GM18520 (cell line): Measurements from ENCODE around the gene JPH3.

Source experiments
- ATAC-seq: cut with Tn5 transposase; IDR thresholded peaks from one replicate; pipeline ENCODE4 v1.9.1; 2021; ENCODE audit not compliant: unreplicated experiment

Gene JPH3

GRCh38 chr16:87693827-87694226, 91.5 kb downstream of the JPH3 start:
- no peak for ATAC-seq

- ATAC-seq = no peak
Measured at GRCh38 chr16:87694441-87695125, 92.3 kb downstream of the JPH3 start.

- ATAC-seq = no peak
Measured at GRCh38 chr16:87695534-87695933, 93.2 kb downstream of the JPH3 start.

- no peak for ATAC-seq
Measured at GRCh38 chr16:87696726-87697125, 94.4 kb downstream of the JPH3 start.

- ATAC-seq = no peak
Measured at GRCh38 chr16:87697256-87697655, 94.9 kb downstream of the JPH3 start.

GRCh38 chr16:87697792-87698191, 95.5 kb downstream of the JPH3 start:
- ATAC-seq = no peak

- peak; percentile 47 for ATAC-seq
Measured at GRCh38 chr16:87698241-87698640, 95.9 kb downstream of the JPH3 start.

GRCh38 chr16:87698676-87699199, 96.4 kb downstream of the JPH3 start:
- no peak for ATAC-seq

- no peak for ATAC-seq
Measured at GRCh38 chr16:87700406-87701077, 98.2 kb downstream of the JPH3 start.

GRCh38 chr16:87701078-87701460, 98.8 kb downstream of the JPH3 start:
- no peak for ATAC-seq

- ATAC-seq = no peak
Measured at GRCh38 chr16:87701505-87701921, 99.2 kb downstream of the JPH3 start.

- peak; percentile 47 for ATAC-seq
Measured at GRCh38 chr16:87702325-87702811, 100.1 kb downstream of the JPH3 start.

GRCh38 chr16:87703071-87703470, 100.8 kb downstream of the JPH3 start:
- no peak for ATAC-seq

GRCh38 chr16:87703835-87704375, 101.6 kb downstream of the JPH3 start:
- ATAC-seq = no peak

- no peak for ATAC-seq
Measured at GRCh38 chr16:87704754-87705353, 102.5 kb downstream of the JPH3 start.

GRCh38 chr16:87705771-87706277, 103.5 kb downstream of the JPH3 start:
- no peak for ATAC-seq

GRCh38 chr16:87706278-87707000, 104.1 kb downstream of the JPH3 start:
- no peak for ATAC-seq

GRCh38 chr16:87707097-87707496, 104.8 kb downstream of the JPH3 start:
- ATAC-seq = no peak

- no peak for ATAC-seq
Measured at GRCh38 chr16:87707714-87708580, 105.6 kb downstream of the JPH3 start.
